Gastrocnemius medialis (tissue), 4 donors: ENCODE measurements around the gene FTSJ1.

Experiments used
- CTCF ChIP-seq, 5 experiments: fragments of 450-650 bp in 3 of 5; fragments of 200-600 bp in 2 of 5; sonication (generic) in 2 of 5; IDR thresholded peaks in 4 of 5; conservative IDR thresholded peaks in 1 of 5; 1 replicate in 4 of 5; 2 replicates in 1 of 5; pipeline ENCODE4 v1.5.1; 2016 to 2019; ENCODE audit warnings: antibody characterized with exemption in 5 of 5, mild to moderate bottlenecking in 3 of 5, moderate library complexity in 3 of 5
- POLR2A ChIP-seq, 2 donors: fragments of 450-650 bp; IDR thresholded peaks; one replicate each; pipeline ENCODE4 v1.6.1; 2017; ENCODE audit warnings: antibody characterized with exemption in 2 of 2, mild to moderate bottlenecking in 2 of 2, moderate library complexity in 2 of 2

DNA sequence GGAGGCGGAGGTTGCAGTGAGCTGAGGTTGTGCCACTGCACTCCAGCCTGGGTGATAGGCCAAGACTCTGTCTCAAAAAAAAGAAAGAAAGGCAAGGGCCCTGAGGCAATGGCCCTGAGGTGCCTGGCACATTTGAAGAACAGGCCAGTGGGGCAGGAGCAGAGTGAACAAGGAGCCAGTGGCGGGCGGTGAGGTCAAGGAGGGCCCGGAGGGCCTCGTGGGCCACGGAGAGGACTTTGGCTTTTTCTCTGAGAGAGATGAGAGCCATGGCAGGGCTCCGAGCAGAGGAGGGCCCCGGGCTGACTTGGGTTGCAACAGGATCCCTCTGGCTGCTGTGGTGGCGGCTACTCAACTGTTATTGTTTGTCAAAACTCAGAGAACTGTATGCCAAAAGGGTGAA lies 13.3 kb downstream of the FTSJ1 start:
- TF ChIP-seq CTCF (IDR thresholded peaks at IDR 0.05 in 4 of 5, conservative IDR thresholded peaks at IDR 0.05 in 1 of 5) (no peak), POLR2A (IDR thresholded peaks at IDR 0.05) (no peak)
